AG04450 (cell line): ENCODE results near the gene ANKDD1A. TPM values are rescaled to one million over a fixed set of nuclear protein-coding genes. Genes with fewer than 3 reads are reported as not detected.

ENCODE experiments used
- CTCF ChIA-PET: fragments of 300-600, 350-600 bp; formaldehyde crosslinking; extraction: SDS; loops from one replicate; lab custom pipeline; 2022; ENCODE audit warnings: antibody characterized with exemption, inconsistent platforms; lab: Charles Lee
- POLR2A ChIA-PET: fragments of 350-600 bp; formaldehyde crosslinking; extraction: SDS; loops from one replicate; lab custom pipeline; 2021; ENCODE audit warnings: antibody characterized with exemption, inconsistent platforms; lab: Yijun Ruan, JAX
- DNase-seq: peaks from one replicate; pipeline ENCODE4 v3.0.0-alpha.2; 2011; ENCODE audit warnings: low read depth, low spot score
- H3K27ac ChIP-seq: one replicate; pipeline ENCODE4 v1.5.1; 2012; ENCODE audit warnings: low read depth, low read length, control low read depth
- H3K27me3 ChIP-seq: one replicate; pipeline ENCODE4 v1.6.0; 2012; ENCODE audit warnings: low read length; ENCODE audit not compliant: control insufficient read depth, insufficient read depth
- H3K4me3 ChIP-seq: 2 replicates; pipeline ENCODE4 v1.5.1; 2011; ENCODE audit warnings: mild to moderate bottlenecking, low read depth, low read length, control low read depth
- H3K9me3 ChIP-seq: 2 replicates; pipeline ENCODE4 v1.5.1; 2012; ENCODE audit warnings: low read length; ENCODE audit not compliant: control insufficient read depth, insufficient read depth
- polyA plus RNA-seq: library from polyadenylated mRNA; depleted of rRNA; stranded (reverse); fragments of >200 nt; gene quantifications from 2 replicates; pipeline ENCODE4 v1.2.3, GENCODE V29; 2011
- TF ChIP-seq, protein P1 (sequence below): IDR thresholded peaks from 2 replicates; pipeline ENCODE4 v1.5.1; 2011; ENCODE audit warnings: low read depth, low read length, control low read depth, inconsistent platforms

The ANKDD1A gene
- polyA plus RNA-seq, 1 experiment = 4.0 TPM

DNA sequence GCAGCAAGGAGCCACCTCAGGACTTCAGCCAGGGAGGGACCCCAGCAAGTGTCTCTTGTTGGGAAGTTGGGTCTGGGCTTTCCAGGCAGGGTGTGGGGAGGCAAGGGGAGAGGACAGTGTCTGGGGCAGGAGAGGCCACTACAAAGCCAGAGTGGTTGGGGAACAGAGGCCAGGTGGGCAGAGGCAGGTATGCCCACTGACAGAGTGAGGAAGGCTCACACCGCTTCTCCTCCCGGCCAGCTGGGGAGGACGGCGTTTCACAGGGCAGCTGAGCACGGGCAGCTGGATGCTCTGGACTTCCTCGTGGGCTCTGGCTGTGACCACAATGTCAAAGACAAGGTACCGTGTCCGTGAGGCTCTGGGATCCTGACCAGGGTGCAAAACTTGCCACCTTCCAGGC is 15.0 kb downstream of the ANKDD1A start:
- Histone ChIP-seq H3K9me3 (peaks cover 3% of the 10 kb centered on the region; the same call in 1 of the 2 replicates), H3K4me3 (no peak overlapping the region), H3K27me3 (no peaks in the 10 kb centered on the region), H3K27ac (no peak overlapping the region)
- POLR2A ChIA-PET = no interaction called here
- CTCF ChIA-PET = no interaction called here
- TF ChIP-seq, protein P1, sequence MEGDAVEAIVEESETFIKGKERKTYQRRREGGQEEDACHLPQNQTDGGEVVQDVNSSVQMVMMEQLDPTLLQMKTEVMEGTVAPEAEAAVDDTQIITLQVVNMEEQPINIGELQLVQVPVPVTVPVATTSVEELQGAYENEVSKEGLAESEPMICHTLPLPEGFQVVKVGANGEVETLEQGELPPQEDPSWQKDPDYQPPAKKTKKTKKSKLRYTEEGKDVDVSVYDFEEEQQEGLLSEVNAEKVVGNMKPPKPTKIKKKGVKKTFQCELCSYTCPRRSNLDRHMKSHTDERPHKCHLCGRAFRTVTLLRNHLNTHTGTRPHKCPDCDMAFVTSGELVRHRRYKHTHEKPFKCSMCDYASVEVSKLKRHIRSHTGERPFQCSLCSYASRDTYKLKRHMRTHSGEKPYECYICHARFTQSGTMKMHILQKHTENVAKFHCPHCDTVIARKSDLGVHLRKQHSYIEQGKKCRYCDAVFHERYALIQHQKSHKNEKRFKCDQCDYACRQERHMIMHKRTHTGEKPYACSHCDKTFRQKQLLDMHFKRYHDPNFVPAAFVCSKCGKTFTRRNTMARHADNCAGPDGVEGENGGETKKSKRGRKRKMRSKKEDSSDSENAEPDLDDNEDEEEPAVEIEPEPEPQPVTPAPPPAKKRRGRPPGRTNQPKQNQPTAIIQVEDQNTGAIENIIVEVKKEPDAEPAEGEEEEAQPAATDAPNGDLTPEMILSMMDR = no peak
- no peak for DNase-seq

DNA sequence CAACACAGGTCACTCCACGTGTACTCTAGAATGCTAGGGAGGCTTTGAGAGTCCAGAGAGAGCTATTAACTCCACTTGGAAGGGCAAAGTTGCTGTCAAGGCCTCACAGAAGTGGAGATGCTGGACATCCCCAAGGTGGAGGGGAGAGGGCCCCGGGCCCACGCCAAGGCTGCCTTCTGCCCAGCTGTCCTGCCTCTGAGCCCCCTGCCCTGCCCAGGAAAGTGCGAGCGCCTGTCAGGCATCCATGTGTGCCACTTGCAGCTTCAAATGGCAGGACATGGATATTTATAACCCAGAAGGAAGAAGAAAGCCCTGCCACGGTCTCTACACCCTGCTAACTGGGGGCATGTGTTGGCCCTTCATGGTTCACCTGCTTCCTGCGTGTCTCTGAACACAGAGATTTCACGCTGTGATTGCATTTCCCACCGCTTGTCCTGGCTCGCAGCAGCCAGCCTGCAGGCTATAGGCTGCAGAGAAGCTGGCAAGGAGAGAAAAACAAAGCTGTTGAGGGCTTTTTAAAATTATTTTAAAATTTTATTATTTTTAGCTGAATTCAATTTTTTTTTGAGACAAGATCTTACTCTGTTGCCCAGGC is 17.0 kb downstream of the ANKDD1A start:
- ChIA-PET CTCF (no interaction called here), POLR2A (no interaction called here)
- H3K4me3 ChIP-seq = no peak overlapping the region
- DNase-seq = no peak
- H3K27ac ChIP-seq = no peak overlapping the region
- no peaks in the 10 kb centered on the region for H3K27me3 ChIP-seq
- TF ChIP-seq, protein P1 = no peak
- H3K9me3 ChIP-seq = no peaks in the 10 kb centered on the region; the same call in 1 of the 2 replicates

DNA sequence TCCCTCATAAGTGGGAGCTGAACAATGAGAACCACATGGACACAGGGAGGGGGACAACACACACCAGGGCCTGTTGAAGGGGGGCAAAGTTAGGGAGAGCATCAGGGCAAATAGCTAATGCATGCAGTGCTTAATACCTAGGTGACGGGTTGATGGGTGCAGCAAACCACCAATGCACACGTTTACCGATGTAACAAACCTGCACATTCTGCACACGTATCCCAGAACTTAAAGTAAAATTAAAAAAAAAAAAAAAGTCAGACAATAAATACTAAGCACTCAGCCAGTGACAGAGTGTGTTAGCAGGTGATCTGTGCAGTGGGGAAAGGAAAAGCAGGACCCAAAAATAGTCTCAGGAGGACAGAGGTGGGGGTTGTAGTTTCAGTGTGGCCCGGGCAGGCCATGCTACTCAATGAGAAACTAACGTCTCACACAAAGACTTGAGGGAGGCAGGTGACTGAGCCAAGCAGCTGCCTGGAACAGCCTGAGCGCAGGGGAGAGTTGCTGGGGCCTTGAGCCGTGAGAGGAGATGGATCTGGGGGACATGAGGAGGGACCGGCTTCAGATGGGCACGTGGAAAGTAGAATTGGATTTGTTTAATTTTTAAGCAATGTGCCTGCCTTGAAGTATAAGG is 18.4 kb downstream of the ANKDD1A start:
- TF ChIP-seq, protein P1 = no peak
- POLR2A ChIA-PET = no interaction called here
- Histone ChIP-seq H3K27me3 (no peaks in the 10 kb centered on the region), H3K9me3 (no peaks in the 10 kb centered on the region), H3K4me3 (no peak overlapping the region), H3K27ac (no peak overlapping the region)
- DNase-seq = no peak
- CTCF ChIA-PET = interaction anchor here (0.5 kb wide), 1 partner anchor 120 kb away, joined by 9 read pairs; no protein-coding TSS in a partner anchor

DNA sequence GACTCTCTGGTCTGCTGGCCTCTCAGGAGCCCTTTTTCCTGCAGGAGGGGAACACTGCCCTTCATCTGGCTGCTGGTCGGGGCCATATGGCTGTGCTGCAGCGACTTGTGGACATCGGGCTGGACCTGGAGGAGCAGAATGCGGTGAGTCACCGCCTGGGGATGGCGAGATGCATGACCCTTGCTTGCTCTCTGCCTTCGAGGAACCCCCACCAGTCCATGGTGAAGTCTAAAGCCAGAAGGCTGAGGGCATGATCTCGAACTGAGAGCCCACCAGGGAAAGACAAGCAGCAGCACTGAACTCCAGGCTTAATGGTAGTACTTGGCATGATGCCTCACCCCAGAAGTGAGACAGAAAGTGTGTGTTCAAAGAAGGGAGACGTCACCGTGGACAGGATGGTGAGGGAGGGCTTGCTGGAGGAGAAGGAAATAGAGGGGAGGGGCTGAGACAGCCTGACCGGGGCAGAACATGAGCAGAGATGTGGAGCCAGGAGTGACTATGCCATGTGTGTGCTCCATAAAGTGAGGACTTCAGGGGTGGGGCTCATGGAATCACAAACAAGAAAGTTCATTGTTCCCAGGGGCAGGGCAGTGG is 19.2 kb downstream of the ANKDD1A start:
- CTCF ChIA-PET = no interaction called here
- peak; percentile 11 for DNase-seq
- Histone ChIP-seq H3K27ac (no peak overlapping the region), H3K4me3 (no peak overlapping the region), H3K27me3 (no peaks in the 10 kb centered on the region), H3K9me3 (no peaks in the 10 kb centered on the region)
- TF ChIP-seq, protein P1 = no peak
- POLR2A ChIA-PET = no interaction called here

DNA sequence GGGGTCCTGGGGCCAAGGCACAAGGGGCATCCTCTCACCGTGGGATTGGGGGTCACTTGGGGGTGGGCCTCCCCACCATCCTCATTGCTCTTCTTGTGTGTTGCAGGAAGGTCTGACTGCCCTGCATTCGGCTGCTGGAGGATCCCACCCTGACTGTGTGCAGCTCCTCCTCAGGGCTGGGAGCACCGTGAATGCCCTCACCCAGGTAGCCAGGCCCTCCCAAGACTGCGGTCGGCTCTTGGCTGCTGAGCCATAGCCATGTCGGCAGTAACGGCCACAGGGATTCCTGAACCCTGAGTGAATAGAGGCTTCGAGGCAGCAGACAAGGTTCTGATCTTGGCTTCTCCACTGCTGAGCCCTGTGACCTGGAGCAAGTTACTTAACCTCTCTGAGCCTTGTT is 19.7 kb downstream of the ANKDD1A start:
- CTCF ChIA-PET = no interaction called here

More for the DNA sequence above, 19.7 kb downstream of the ANKDD1A start:
- TF ChIP-seq, protein P1 = no peak
- no peak for DNase-seq
- no peak overlapping the region for H3K27ac ChIP-seq
- H3K4me3 ChIP-seq = no peak overlapping the region
- no peaks in the 10 kb centered on the region for H3K9me3 ChIP-seq
- POLR2A ChIA-PET = no interaction called here
- H3K27me3 ChIP-seq = no peaks in the 10 kb centered on the region
